Stimulated activated CD4-positive, alpha-beta T cell treated with anti-CD3 and anti-CD28 coated beads, Interleukin-4, amount 100 ng/mL, for 24 hours (primary cell): ENCODE measurements around the gene SLC37A4.
"Not testable (repeated sequence)": the region's sequence is repeated elsewhere in the genome, so short reads cannot be mapped to it uniquely, and the experiment has no call there.

Experiments
- DNase-seq: peaks from one replicate; pipeline ENCODE4 v3.0.0-alpha.2; 2020

The SLC37A4 gene

DNA sequence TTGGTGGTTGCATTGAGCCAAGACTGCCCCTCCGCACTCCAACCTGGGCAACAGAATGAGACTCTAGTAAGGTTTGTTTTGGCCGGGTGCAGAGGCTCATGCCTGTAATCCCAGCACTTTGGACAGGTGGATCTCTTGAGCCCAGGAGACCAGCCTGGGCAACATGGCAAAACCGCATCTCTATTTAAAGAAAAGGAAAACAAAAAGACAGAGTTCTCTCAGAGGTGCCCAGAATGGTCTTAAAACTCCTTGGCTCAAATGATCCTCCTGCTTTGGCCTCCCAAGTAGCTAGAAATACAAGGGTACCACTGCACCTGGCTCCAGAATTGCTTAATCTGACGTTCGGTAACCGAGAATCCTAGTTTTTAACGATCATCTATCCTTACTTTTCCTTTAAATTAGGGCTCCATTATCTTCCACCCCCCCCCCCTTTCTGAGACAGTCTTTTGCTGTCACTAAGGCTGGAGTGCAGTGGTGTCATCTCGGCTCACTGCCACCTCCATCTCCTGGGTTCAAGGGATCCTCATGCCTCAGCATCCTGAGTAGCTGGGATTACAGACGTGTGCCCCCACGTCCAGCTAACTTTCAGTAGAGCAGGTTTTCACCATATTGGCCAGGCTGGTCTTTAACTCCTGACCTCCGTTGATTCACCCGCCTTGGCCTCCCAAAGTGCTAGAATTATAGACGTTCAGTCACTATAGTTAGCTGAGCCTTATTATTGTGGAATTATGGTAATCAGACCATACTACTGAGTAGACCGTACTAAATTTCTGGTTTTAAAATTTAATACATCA lies 14.3 kb downstream of the SLC37A4 start:
- DNase-seq = no peak

DNA sequence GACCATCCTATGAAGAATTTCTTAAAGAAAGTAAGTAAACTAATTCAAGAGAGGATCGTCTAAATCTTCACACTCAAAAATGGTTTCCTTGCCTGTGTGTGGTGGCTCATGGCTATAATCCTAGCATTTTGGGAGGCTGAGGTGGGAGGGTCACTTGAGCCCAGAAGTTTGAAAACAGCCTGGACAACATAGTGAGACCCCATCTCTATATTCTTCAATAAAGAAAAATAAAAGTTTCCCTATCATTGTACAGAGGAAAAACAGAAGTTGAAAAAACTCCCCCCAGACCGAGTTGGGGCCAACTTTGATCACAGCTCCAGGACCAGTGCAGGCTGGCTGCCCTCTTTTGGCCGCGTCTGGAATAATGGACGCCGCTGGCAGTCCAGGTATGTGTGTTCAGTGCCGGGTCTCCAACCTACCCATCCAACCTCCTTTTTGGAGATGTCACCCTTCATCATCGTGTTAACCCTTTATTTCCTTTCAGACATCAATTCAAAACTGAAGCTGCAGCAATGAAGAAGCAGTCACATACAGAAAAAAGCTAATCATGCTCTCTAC lies 15.5 kb downstream of the SLC37A4 start:
- no peak for DNase-seq

DNA sequence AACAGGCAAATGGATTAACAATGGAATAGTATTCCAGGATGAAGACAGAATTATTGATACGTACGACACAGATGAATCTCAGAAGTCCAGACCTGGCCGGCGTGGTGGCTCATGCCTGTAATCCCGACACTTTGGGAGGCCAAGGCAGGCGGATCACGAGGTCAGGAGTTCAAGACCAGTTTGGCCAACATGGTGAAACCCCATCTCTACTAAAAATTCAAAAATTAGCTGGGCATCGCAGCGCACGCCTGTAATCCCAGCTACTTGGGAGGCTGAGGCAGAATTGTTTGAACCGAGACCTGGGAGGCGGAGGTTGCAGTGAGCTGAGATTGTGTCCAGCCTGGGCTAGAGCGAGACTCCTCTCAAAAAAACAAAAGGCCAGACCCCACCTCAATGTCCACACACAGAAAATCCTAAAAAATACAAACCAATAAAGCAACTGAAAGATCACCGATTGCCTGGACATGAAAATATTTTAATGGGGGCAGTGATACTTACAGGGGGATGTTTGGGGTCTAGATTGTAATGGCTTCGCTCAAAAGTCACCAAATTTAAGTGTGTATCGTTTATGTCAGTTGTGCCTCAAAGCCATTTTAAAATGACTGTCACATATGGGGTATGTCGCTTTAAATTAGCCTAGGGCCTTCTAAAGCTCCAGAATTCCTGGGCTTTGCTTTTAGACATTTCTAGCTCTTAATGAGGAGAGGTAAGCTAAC lies 16.3 kb downstream of the SLC37A4 start:
- no peak for DNase-seq

DNA sequence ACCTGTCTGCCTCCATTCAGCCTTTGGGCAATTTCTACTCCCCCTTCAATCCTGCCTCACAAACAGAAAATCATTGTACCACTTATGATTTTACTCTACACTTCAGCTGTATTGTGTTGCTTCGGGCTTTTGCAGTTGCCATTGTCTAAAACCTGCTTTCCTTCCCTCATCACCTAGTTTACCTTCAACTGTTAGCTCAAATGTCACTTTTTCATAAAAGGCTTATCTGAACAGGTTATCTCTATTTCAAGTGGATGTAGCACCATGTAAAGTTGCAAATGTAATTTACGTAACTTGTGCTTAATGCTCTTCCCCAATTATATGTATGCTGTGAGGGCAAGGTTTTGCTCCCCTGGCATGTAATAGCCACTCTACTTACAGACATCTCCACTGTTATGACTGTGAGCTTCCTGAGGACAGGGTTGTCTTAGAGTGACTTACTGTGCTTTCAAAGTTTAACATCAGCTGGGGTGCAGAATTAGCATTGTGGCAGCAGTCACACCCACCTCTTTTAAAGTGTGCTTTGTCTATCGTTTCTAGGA lies 18.0 kb downstream of the SLC37A4 start:
- no peak for DNase-seq

DNA sequence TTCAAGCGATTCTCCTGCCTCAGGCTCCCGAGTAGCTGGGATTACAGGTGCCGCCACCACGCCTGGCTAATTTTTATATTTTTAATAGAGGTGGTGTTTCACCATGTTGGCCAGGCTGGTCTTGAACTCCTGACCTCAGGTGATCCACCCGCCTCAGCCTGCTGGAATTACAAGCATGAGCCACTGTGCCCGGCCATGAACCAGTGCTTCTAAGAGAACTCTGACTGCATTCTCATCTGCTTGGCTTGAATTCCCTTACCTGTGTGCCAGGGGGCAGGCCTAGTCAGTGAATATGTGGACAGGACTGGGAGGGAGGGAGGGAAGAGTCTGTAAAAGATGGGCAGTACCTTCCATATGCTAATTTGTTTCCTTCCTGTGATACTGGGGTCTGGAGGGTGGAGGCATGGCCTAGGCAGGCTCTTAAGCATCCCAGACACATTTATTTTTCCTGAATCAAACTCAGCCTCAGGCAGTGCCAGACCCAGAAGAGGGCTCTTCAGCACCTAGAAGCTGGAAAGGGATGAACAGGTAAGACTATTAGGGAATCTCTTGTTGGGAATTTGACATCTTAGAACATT lies 19.1 kb downstream of the SLC37A4 start:
- DNase-seq = no peak

DNA sequence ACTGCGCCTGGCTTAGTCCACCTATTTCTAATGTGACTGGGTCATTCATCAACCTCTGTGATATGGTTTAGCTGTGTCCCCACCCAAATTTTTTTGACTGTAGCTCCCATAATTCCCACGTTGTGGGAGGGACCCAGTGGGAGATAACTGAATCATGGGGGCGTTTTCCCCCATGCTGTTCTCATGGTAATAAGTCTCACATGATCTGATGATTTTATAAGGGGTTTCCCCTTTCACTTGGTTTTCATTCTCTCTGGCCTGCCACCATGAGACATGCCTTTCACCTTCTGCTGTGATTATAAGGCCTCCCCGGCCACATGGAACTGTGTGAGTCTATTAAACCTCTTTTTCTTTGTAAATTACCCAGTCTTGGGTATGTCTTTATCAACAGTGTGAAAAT lies 24.0 kb downstream of the SLC37A4 start:
- DNase-seq = no peak

DNA sequence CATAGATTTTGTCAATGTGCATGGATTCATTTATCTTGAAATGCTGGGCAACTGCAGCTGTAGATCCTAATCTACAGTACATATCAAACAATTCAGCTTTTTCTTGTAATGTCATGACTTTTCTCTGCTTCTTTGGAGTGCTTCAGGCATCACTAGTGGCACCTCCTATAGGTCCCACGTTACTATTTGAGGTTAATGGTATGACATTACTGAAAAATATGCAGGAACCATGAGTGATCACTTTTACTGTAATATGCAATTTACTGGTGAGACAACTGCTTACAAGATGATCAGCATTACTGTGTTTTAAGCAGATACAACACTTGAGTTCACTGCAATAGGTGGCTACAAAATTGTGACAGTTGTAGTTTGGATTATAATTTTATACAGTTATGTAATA lies 29.8 kb downstream of the SLC37A4 start:
- DNase-seq = no peak

DNA sequence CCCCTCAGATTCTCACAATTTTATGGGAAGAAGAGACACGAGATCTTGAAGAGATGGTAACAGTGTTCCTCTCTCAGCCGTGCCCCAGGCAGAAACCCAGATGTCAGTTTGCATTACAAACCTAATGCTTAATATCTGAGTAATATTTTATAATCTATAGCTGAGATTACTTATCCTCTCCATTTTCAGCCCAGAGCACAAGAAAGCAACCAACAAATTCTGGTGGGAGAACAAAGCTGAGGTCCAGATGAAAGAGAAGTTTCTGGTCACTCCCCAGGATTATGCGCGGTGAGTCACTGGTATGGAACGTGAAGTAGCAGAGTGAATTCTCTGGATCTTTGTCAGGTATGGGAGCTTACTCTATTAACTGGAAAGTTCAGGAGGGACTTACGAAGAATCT lies 31.9 kb downstream of the SLC37A4 start:
- no peak for DNase-seq

DNA sequence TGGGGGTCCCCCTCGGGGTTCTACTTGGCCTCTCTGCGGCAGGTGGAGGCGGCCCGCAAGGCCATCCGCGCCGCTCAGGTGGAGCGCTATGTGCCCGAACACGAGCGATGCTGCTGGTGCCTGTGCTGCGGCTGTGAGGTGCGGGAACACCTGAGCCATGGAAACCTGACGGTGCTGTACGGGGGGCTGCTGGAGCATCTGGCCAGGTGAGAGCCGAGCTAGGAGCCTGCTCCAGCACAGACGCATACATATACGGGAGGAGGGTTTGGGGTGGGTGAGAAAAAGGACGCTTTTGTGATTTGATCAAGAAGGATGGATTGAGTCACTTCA lies 32.3 kb downstream of the SLC37A4 start:
- DNase-seq = no peak

DNA sequence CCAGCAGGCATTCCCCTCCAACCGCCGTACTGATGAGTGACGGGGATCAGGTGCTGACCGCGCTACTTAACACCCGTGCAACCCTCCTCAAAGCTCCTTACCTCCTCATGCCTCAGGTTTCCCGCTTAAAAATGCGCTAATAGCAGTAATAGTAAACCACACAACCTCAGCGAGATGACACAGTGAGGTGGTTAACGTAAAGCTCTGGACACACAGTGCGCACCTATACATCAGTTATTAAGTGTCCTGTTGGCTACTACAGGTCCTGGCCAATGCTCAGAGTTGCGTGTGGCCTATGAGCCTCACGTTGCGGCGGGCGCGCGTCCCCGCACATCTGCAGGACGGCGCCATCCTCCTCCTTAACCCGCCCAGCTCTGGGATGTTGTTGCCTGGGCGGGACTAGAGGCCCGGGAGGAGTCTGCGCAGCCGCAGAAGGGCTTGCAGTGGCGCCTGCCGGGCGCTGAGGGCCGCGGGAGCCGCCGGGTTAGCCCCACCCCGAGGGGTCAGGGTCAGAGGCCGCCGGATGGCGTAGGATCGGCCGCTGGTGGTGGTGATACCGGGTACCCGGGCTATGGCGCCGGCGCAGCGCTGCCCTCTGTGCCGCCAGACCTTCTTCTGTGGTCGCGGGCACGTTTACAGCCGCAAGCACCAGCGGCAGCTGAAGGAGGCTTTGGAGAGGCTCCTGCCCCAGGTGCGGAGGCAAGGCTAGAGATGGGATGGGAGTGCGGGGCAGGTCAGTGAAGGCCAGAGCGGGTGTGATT lies 32.9 kb downstream of the SLC37A4 start, which contains the start of gene CENATAC:
CENATAC (plus strand) TSS at position 512 of the 761 bp plus-strand sequence; CDS start at position 572, 60 bp downstream.
- peak; percentile 95 for DNase-seq

DNA sequence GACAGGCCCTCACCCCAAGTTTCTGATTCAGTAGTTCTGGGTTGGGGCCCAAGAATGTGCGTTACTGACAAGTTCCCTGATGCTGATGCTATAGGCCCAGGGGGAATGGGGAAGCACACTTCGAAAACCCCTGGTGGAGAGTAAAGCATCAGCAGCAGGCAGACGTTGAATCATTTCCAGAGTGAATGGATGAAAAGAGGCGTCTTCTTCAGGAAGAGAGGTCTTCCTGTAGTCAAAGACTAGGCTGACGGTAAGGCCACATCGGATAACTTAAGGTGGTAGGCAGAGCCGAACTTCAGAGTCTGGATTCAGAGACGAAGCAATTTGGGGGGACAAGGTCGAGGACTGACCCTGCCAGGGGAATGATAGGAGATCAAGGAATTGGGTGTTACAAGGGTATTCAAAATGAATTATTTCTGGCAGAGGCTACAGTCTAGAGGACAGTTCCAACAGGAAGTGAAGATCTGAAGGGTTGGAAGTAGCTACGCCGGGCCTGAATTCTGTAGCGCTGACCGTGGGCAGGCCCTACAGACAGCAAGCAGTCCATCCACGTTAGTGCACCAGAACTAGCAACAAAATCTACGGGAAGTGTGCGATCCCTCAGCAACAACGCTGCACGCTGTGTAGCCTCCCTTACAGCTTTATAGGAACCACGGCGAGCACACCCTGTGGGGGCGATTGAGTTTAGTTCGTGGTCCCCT lies 33.6 kb downstream of the SLC37A4 start:
- peak; percentile 59 for DNase-seq

DNA sequence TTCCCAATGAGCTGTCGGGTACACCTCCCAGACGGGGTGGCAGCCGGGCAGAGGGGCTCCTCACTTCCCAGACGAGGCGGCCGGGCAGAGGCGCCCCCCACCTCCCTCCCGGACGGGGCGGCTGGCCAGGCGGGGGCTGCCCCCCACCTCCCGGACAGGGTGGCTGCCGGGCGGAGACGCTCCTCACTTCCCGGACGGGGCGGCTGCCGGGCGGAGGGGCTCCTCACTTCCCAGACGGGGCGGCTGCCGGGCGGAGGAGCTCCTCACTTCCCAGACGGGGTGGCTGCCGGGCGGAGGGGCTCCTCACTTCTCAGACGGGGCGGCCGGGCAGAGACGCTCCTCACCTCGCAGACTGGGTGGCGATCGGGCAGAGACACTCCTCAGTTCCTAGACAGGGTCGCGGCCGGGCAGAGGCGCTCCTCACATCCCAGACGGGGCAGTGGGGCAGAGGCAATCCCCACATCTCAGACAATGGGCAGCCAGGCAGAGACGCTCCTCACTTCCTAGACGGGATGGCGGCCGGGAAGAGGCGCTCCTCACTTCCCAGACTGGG lies 39.1 kb downstream of the SLC37A4 start:
- not testable (repeated sequence) for DNase-seq

DNA sequence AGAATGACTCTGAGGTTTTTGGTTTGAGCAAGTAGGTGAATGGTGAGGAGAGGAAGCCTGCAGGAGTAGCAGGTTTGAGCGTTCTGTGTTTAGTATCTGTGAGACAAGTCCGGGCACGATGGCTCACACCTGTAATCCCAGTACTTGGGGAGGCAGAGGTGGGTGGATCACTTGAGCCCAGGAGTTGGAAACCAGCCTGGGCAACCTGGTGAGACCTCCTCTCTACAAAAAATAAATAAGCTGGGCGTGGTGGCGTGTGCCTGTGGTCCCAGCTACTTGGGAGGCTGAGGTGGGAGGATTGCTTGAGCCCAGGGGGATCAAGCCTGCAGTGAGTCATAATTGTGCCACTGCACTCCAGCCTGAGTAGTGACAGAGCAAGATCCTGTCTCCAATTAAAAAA lies 42.4 kb downstream of the SLC37A4 start:
- DNase-seq = no peak

DNA sequence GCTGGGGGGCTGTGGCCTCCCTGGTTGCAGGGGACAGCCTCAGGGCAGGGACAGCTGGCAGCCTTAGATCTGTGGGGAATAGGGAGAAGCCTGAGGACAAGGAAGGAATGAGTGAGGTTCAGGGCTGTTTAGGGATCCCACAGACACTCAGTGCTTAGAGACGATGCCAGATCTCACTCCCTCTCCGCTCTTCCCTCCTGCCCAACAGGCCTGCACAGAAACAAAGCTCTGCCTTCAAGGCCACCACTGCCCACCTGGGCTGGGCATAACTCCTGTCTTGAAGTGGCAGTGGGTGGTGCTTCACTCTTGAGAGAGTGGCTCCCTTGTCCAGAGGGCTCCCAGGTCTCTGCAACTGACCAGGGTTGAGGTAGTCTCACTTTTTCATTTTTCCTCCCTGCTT lies 45.9 kb downstream of the SLC37A4 start:
- no peak for DNase-seq

DNA sequence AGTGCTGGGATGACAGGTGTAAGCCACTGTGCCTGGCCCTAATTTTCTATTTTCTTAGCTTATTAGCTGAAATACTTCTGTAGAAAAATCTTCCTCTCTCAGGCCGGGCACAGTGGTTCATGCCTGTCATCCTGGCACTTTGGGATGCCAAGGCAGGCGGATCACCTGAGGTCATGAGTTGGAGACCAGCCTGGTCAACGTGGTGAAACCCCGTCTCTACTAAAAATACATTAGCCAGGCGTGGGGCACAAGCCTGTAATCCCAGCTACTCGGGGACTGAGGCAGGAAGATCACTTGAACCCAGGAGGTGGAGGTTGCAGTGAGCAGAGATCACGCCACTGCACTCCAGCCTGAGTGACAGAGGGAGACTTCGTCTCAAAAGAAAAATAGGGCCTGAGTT lies 46.3 kb downstream of the SLC37A4 start:
- not testable (repeated sequence) for DNase-seq

DNA sequence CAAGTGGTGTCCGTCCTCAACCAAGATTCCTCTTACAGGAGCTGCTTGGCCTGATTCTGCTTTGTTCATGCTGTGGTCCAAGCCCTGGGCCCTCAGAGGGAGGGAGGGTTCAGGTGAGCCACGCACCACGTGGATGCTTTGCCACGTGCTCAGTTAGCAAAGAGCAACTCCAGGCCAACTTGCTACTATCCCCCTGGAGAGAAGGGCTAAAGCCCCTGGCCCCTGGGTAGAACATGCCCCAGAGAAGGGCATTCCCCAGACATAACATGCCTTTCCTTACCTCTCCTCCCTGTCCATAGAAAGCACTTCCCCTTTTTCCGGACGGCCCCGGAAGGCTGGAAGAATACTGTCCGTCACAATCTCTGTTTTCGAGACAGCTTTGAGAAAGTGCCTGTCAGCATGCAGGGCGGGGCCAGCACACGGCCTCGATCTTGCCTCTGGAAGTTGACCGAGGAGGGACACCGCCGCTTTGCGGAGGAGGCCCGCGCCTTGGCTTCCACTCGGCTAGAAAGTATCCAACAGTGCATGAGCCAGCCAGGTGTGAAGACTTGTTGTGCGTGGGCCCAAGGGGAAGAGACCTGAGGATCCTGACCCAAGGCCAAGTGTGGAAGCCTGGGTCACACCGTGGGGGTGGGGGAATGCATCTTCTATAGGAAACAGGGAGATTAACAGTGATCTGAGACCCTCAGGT lies 50.3 kb downstream of the SLC37A4 start:
- DNase-seq = no peak

DNA sequence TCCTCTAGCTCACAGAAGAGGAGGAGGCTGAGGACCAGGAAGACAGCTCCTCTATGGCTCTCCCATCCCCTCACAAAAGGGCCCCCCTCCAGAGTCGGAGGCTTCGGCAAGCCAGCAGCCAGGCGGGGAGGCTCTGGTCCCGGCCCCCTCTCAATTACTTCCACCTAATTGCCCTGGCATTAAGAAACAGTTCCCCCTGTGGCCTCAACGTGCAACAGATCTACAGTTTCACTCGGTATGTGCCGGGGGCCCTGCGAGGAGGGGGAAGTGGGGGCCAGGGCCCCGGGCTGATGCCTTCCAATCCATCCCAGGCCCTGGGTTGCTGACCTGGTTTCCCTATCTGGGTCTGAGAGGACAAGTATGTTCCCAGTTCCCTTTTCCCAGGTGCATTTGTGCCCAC lies 51.2 kb downstream of the SLC37A4 start:
- DNase-seq = no peak

DNA sequence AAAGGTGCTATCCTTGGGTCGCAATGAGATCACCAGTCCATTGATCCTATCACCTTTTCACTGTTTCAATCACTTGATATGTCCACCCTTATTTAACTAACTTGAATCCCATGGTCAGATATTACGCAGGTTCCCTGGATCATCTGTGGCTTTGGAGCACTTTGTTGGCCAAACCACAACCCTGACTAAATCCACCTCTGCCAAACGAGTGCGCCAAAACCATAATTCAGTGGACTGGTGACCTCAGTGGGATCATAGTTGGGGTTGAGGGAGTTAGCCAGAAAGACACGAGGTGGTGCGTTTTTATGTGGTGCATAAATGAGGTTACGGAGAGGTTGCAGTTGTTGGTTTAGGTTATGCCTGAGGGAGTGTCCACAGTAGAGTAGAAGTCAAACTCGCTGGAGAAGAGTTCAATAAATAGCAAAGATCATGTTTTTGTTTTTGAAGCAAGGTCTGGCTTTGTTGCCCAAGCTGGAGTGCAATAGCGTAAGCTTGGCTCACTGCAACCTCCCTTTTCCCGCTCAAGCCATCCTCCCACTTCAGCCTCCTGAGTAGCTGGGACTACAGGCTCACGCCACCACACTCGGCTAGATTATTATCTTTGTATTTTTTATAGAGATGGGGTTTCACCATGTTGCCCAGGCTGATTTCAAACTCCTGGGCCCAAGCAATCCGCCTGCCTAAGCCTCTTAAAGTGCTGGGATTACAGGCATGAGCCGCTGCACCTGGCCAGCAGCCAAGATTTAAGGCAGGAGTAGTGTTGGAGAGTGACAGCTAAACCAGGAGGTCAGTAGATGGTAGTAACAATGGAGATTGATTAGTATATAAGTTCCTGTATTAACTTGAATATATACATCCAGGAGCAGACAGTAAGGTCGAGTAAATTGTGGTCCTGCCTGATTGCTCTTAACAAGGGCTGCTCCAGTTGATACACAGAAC lies 54.6 kb downstream of the SLC37A4 start:
- DNase-seq = no peak
